DMS 273 treated with DMSO at 0.1 percent for 48 hours (cell line): ENCODE measurements around the gene GPR179.
A peak's percentile ranks its signal among the peaks of the same experiment; 100 is the strongest.
"Not testable (repeated sequence)": the region's sequence is repeated elsewhere in the genome, so short reads cannot be mapped to it uniquely, and the experiment has no call there.

Experiments
- DNase-seq: peaks from one replicate; lab custom pipeline; 2025; lab: John Stamatoyannopoulos, UW

The GPR179 gene

GRCh38 chr17:38322156-38322779 lies 21.5 kb downstream of the GPR179 start:
- DNase-seq = no peak

GRCh38 chr17:38320482-38320881 lies 23.3 kb downstream of the GPR179 start:
- DNase-seq = no peak

GRCh38 chr17:38317081-38317480 lies 26.7 kb downstream of the GPR179 start:
- DNase-seq = no peak

- no peak for DNase-seq
Observed at GRCh38 chr17:38315497-38315896, 28.3 kb downstream of the GPR179 start.

GRCh38 chr17:38296834-38297517 lies 46.8 kb downstream of the GPR179 start, which contains the start of gene MRPL45:
MRPL45 (plus strand) TSS chr17:38297168; CDS start chr17:38297184, 16 bp downstream.
- DNase-seq = peak; percentile 87

GRCh38 chr17:38295602-38296365 lies 48.0 kb downstream of the GPR179 start:
- DNase-seq = not testable (repeated sequence)

- DNase-seq = not testable (repeated sequence)
Observed at GRCh38 chr17:38289760-38290159, 54.0 kb downstream of the GPR179 start.

- DNase-seq = not testable (repeated sequence)
Observed at GRCh38 chr17:38288217-38288827, 55.4 kb downstream of the GPR179 start.

GRCh38 chr17:38286501-38287091 lies 57.2 kb downstream of the GPR179 start:
- DNase-seq = peak; percentile 54

- not testable (repeated sequence) for DNase-seq
Observed at GRCh38 chr17:38285994-38286393, 57.8 kb downstream of the GPR179 start.
